Activated naive CD8-positive, alpha-beta T cell treated with anti-CD3 and anti-CD28 coated beads, Interleukin-2, amount 50 U/mL, for 24 hours (primary cell): ENCODE results near the gene TSPAN9.

ENCODE experiments used
- ATAC-seq: fragments of 150-1000 bp; cut with Tn5 transposase; one replicate; pipeline ENCODE4 v1.10.0; 2021
- DNase-seq: peaks from one replicate; pipeline ENCODE4 v3.0.0; 2021
- H3K27ac Mint-ChIP-seq: one replicate; pipeline ENCODE4 v1.8.0; 2021; ENCODE audit warnings: mild to moderate bottlenecking, mixed read lengths
- H3K27me3 Mint-ChIP-seq: one replicate; pipeline ENCODE4 v1.8.0; 2021; ENCODE audit warnings: mixed read lengths
- H3K36me3 Mint-ChIP-seq: one replicate; pipeline ENCODE4 v1.8.0; 2021; ENCODE audit warnings: low read depth, mixed read lengths
- H3K4me1 Mint-ChIP-seq: one replicate; pipeline ENCODE4 v1.8.0; 2021; ENCODE audit warnings: mixed read lengths
- H3K4me3 Mint-ChIP-seq: one replicate; pipeline ENCODE4 v1.8.0; 2021; ENCODE audit warnings: mild to moderate bottlenecking, moderate library complexity, mixed read lengths
- H3K9me3 Mint-ChIP-seq: one replicate; pipeline ENCODE4 v1.8.0; 2021; ENCODE audit warnings: mixed read lengths

The TSPAN9 gene

GRCh38 chr12:3308063-3308462, 230.9 kb downstream of the TSPAN9 start:
- Mint-ChIP-seq H3K4me3 (no peak overlapping the region), H3K27ac (no peak overlapping the region), H3K27me3 (peaks cover 1% of the 10 kb centered on the region), H3K36me3 (no peaks in the 10 kb centered on the region), H3K9me3 (no peaks in the 10 kb centered on the region), H3K4me1 (no peaks in the 10 kb centered on the region)
- ATAC-seq (no peak), DNase-seq (no peak)

- DNase-seq (no peak), ATAC-seq (no peak)
- Mint-ChIP-seq H3K4me1 (no peaks in the 10 kb centered on the region), H3K27me3 (no peaks in the 10 kb centered on the region), H3K9me3 (no peaks in the 10 kb centered on the region), H3K4me3 (no peak overlapping the region), H3K36me3 (no peaks in the 10 kb centered on the region), H3K27ac (no peak overlapping the region)
Measured at GRCh38 chr12:3308609-3309008, 231.4 kb downstream of the TSPAN9 start.

- H3K36me3 Mint-ChIP-seq, result no peaks in the 10 kb centered on the region
- no peaks in the 10 kb centered on the region for H3K9me3 Mint-ChIP-seq
- H3K27ac Mint-ChIP-seq, result no peak overlapping the region
- ATAC-seq (no peak), DNase-seq (no peak)
- no peaks in the 10 kb centered on the region for H3K4me1 Mint-ChIP-seq
- H3K4me3 Mint-ChIP-seq, result no peak overlapping the region
- peaks cover 1% of the 10 kb centered on the region for H3K27me3 Mint-ChIP-seq
Measured at GRCh38 chr12:3309805-3310204, 232.6 kb downstream of the TSPAN9 start.

GRCh38 chr12:3310271-3311026, 233.3 kb downstream of the TSPAN9 start:
- Mint-ChIP-seq H3K27me3 (peaks cover 1% of the 10 kb centered on the region), H3K27ac (no peak overlapping the region), H3K9me3 (no peaks in the 10 kb centered on the region), H3K4me3 (no peak overlapping the region), H3K4me1 (no peaks in the 10 kb centered on the region), H3K36me3 (no peaks in the 10 kb centered on the region)
- no peak for DNase-seq
- ATAC-seq, result no peak

GRCh38 chr12:3311027-3311402, 233.8 kb downstream of the TSPAN9 start:
- Mint-ChIP-seq H3K4me3 (no peak overlapping the region), H3K9me3 (no peaks in the 10 kb centered on the region), H3K27me3 (peaks cover 1% of the 10 kb centered on the region), H3K36me3 (no peaks in the 10 kb centered on the region), H3K4me1 (no peaks in the 10 kb centered on the region), H3K27ac (no peak overlapping the region)
- DNase-seq (no peak), ATAC-seq (no peak)

GRCh38 chr12:3311491-3312103, 234.4 kb downstream of the TSPAN9 start:
- ATAC-seq (no peak), DNase-seq (no peak)
- Mint-ChIP-seq H3K36me3 (no peaks in the 10 kb centered on the region), H3K4me3 (no peak overlapping the region), H3K4me1 (no peaks in the 10 kb centered on the region), H3K27me3 (peaks cover 1% of the 10 kb centered on the region), H3K27ac (no peak overlapping the region), H3K9me3 (no peaks in the 10 kb centered on the region)

- Mint-ChIP-seq H3K36me3 (no peaks in the 10 kb centered on the region), H3K4me3 (no peak overlapping the region), H3K27ac (no peak overlapping the region), H3K9me3 (no peaks in the 10 kb centered on the region), H3K27me3 (peaks cover 1% of the 10 kb centered on the region), H3K4me1 (no peaks in the 10 kb centered on the region)
- ATAC-seq, result no peak
- no peak for DNase-seq
Measured at GRCh38 chr12:3313066-3313465, 235.9 kb downstream of the TSPAN9 start.

GRCh38 chr12:3313675-3314663, 236.8 kb downstream of the TSPAN9 start:
- H3K36me3 Mint-ChIP-seq, result no peaks in the 10 kb centered on the region
- ATAC-seq, result peak; percentile 59
- DNase-seq, result peak; percentile 6
- H3K27me3 Mint-ChIP-seq, result peaks cover 1% of the 10 kb centered on the region
- no peak overlapping the region for H3K4me3 Mint-ChIP-seq
- H3K9me3 Mint-ChIP-seq, result no peaks in the 10 kb centered on the region
- H3K27ac Mint-ChIP-seq, result no peak overlapping the region
- no peaks in the 10 kb centered on the region for H3K4me1 Mint-ChIP-seq

GRCh38 chr12:3315201-3315661, 238.1 kb downstream of the TSPAN9 start:
- Mint-ChIP-seq H3K4me1 (no peaks in the 10 kb centered on the region), H3K27me3 (peaks cover 1% of the 10 kb centered on the region), H3K27ac (no peak overlapping the region), H3K9me3 (no peaks in the 10 kb centered on the region), H3K36me3 (no peaks in the 10 kb centered on the region), H3K4me3 (no peak overlapping the region)
- DNase-seq (no peak), ATAC-seq (no peak)

- ATAC-seq (no peak), DNase-seq (no peak)
- Mint-ChIP-seq H3K36me3 (no peaks in the 10 kb centered on the region), H3K4me3 (no peak overlapping the region), H3K27me3 (peaks cover 1% of the 10 kb centered on the region), H3K9me3 (no peaks in the 10 kb centered on the region), H3K27ac (no peak overlapping the region), H3K4me1 (no peaks in the 10 kb centered on the region)
Measured at GRCh38 chr12:3316776-3317480, 239.7 kb downstream of the TSPAN9 start.

- H3K27ac Mint-ChIP-seq, result no peak overlapping the region
- no peaks in the 10 kb centered on the region for H3K4me1 Mint-ChIP-seq
- DNase-seq, result no peak
- H3K36me3 Mint-ChIP-seq, result no peaks in the 10 kb centered on the region
- peaks cover 4% of the 10 kb centered on the region for H3K27me3 Mint-ChIP-seq
- ATAC-seq, result no peak
- H3K9me3 Mint-ChIP-seq, result no peaks in the 10 kb centered on the region
- H3K4me3 Mint-ChIP-seq, result no peak overlapping the region
Measured at GRCh38 chr12:3317481-3317815, 240.3 kb downstream of the TSPAN9 start.

GRCh38 chr12:3317841-3318501, 240.8 kb downstream of the TSPAN9 start:
- no peak overlapping the region for H3K4me3 Mint-ChIP-seq
- H3K9me3 Mint-ChIP-seq, result no peaks in the 10 kb centered on the region
- H3K36me3 Mint-ChIP-seq, result no peaks in the 10 kb centered on the region
- H3K27me3 Mint-ChIP-seq, result peaks cover 4% of the 10 kb centered on the region
- H3K27ac Mint-ChIP-seq, result no peak overlapping the region
- H3K4me1 Mint-ChIP-seq, result no peaks in the 10 kb centered on the region
- no peak for ATAC-seq
- DNase-seq, result no peak

- Mint-ChIP-seq H3K9me3 (no peaks in the 10 kb centered on the region), H3K27ac (no peak overlapping the region), H3K4me1 (no peaks in the 10 kb centered on the region), H3K27me3 (peaks cover 2% of the 10 kb centered on the region), H3K36me3 (no peaks in the 10 kb centered on the region), H3K4me3 (no peak overlapping the region)
- DNase-seq (no peak), ATAC-seq (no peak)
Measured at GRCh38 chr12:3319723-3320492, 242.7 kb downstream of the TSPAN9 start.
